Adrenal gland (tissue), 5 donors: Measurements from ENCODE around the gene DIO3.

Experiments
- POLR2A ChIP-seq, 2 donors: fragments of 450-650 bp; IDR thresholded peaks; one replicate each; pipeline ENCODE4 v1.6.1; 2017; ENCODE audit warnings: antibody characterized with exemption in 2 of 2, mild to moderate bottlenecking in 2 of 2, moderate library complexity in 1 of 2
- TF ChIP-seq, protein P1 (sequence below), 6 experiments: fragments of 450-650 bp in 4 of 6; fragments of 200-600 bp in 2 of 6; sonication (generic) in 1 of 6; IDR thresholded peaks; 1 replicate in 5 of 6; 2 replicates in 1 of 6; pipeline versions ENCODE4 v1.5.1 to v1.8.0; 2016 to 2021; ENCODE audit warnings: antibody characterized with exemption in 6 of 6, mild to moderate bottlenecking in 2 of 6, moderate library complexity in 1 of 6
- donor health status: DM: no; HTN: no; CAD: no.

DNA sequence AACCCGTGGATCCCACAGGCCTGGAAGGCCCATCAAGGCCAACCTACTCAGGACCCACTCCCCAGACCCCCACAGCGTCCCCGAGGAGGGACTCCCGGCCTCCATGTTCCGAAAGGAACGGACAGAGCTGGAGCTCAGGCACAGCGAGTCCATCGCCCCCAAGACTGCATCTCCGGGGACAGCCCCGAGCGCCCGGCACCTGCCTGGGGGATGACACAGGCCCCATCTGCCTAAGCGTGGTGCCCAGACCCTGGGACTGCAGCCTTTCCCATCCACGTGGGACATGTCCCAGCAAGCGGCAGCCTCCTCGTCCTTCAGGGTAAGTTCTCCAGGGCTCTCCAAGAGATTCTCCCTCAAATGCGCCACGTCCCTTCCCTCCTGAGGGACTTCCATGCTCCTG is 12.1 kb upstream of the DIO3 start:
- TF ChIP-seq, protein P1, sequence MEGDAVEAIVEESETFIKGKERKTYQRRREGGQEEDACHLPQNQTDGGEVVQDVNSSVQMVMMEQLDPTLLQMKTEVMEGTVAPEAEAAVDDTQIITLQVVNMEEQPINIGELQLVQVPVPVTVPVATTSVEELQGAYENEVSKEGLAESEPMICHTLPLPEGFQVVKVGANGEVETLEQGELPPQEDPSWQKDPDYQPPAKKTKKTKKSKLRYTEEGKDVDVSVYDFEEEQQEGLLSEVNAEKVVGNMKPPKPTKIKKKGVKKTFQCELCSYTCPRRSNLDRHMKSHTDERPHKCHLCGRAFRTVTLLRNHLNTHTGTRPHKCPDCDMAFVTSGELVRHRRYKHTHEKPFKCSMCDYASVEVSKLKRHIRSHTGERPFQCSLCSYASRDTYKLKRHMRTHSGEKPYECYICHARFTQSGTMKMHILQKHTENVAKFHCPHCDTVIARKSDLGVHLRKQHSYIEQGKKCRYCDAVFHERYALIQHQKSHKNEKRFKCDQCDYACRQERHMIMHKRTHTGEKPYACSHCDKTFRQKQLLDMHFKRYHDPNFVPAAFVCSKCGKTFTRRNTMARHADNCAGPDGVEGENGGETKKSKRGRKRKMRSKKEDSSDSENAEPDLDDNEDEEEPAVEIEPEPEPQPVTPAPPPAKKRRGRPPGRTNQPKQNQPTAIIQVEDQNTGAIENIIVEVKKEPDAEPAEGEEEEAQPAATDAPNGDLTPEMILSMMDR (IDR thresholded peaks at IDR 0.05), result no peak
- TF ChIP-seq POLR2A (IDR thresholded peaks at IDR 0.05), result no peak
